DND-41 (cell line): ENCODE data around the gene RHBDF2.
A peak's percentile ranks its signal among the peaks of the same experiment; 100 is the strongest.

ENCODE experiments used
- ATAC-seq: fragments of 200-7000 bp; cut with Tn5 transposase; 3 replicates; pipeline ENCODE4 v1.9.1; 2021; ENCODE audit warnings: low read depth; ENCODE audit not compliant: insufficient read depth
- DNase-seq: peaks from one replicate; pipeline ENCODE4 v3.0.0-alpha.2; 2020
- H2AFZ ChIP-seq: 2 replicates; pipeline ENCODE4 v1.6.0; 2012; ENCODE audit warnings: low read depth, low read length
- H3K27ac ChIP-seq: 2 replicates; pipeline ENCODE4 v1.5.1; 2012; ENCODE audit warnings: low read length, inconsistent platforms
- H3K27me3 ChIP-seq: fragments of 200-600 bp; sonication (generic); 2 replicates; pipeline ENCODE4 v1.6.0; 2012; ENCODE audit warnings: low read length, mild to moderate bottlenecking, inconsistent platforms; ENCODE audit not compliant: insufficient read depth, poor library complexity
- H3K36me3 ChIP-seq: 2 replicates; pipeline ENCODE4 v1.5.1; 2012; ENCODE audit warnings: low read length, inconsistent platforms; ENCODE audit not compliant: insufficient read depth
- H3K4me1 ChIP-seq: 2 replicates; pipeline ENCODE4 v1.5.1; 2012; ENCODE audit warnings: mild to moderate bottlenecking, low read length; ENCODE audit not compliant: insufficient read depth
- H3K4me2 ChIP-seq: 2 replicates; pipeline ENCODE4 v1.6.0; 2012; ENCODE audit warnings: mild to moderate bottlenecking, moderate library complexity, low read length, inconsistent platforms; ENCODE audit not compliant: insufficient read depth
- H3K4me3 ChIP-seq, 2 experiments: fragments of 200-600 bp in 1 of 2; shearing (Covaris generic) in 1 of 2; 2 replicates each; pipeline ENCODE4 v1.5.1; 2012 to 2016; ENCODE audit warnings: inconsistent platforms in 2 of 2, low read length in 2 of 2, mild to moderate bottlenecking in 2 of 2, low read depth in 1 of 2, moderate library complexity in 1 of 2
- H3K79me2 ChIP-seq: 2 replicates; pipeline ENCODE4 v1.6.0; 2012; ENCODE audit warnings: low read length, inconsistent platforms; ENCODE audit not compliant: insufficient read depth
- H3K9ac ChIP-seq: 2 replicates; pipeline ENCODE4 v1.6.0; 2012; ENCODE audit warnings: low read depth, mild to moderate bottlenecking, inconsistent platforms, low read length, moderate library complexity
- H3K9me3 ChIP-seq: 2 replicates; pipeline ENCODE4 v1.5.1; 2012; ENCODE audit warnings: low read length, moderate library complexity, mild to moderate bottlenecking, inconsistent platforms; ENCODE audit not compliant: insufficient read depth, severe bottlenecking
- H4K20me1 ChIP-seq: 2 replicates; pipeline ENCODE4 v1.6.0; 2012; ENCODE audit warnings: low read length; ENCODE audit not compliant: insufficient read depth
- EZH2 ChIP-seq: IDR thresholded peaks from 3 replicates; pipeline ENCODE4 v1.6.1; 2012; ENCODE audit warnings: borderline replicate concordance, low read depth, mild to moderate bottlenecking, moderate library complexity, low read length, inconsistent platforms; ENCODE audit not compliant: severe bottlenecking
- TF ChIP-seq, protein P1 (sequence below): IDR thresholded peaks from 2 replicates; pipeline ENCODE4 v1.5.1; 2012; ENCODE audit warnings: borderline replicate concordance, low read length, moderate library complexity, mild to moderate bottlenecking; ENCODE audit not compliant: poor library complexity, severe bottlenecking; ENCODE audit errors: extremely low read depth

The RHBDF2 gene

DNA sequence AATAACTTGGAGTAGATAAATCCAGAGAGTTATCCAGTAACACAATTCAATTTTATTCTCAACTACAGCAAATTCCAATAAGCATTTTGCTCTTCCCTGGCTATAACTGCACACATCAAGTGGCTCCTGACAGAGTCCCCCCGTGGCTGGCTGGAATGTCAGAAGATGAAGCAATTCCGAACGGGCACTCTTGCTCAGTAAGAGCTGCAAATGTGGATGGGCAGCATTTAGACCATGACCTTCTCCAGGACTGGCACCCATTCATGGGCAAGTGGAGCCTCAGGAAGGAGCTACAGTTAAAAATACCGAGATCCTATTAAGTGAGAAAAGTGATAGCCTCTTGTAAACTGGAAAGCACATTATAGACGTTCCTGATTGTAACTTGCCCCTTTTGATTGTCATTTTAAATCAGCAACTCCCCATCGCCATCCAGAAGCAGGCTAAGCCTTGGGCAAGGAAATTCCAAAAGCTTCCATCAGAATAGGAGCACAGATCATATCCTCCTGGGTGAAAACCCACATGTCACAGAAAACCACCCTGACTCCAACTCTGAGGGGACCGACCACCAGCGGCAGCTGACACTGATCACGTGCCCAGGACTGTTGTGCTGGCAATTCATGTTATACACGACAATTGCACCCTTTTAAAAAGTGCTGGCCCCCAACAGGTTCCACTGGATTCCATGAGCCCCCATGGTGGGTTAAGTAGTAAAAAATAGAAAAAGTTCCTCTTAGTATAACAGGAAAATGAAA lies 55.4 kb downstream of the RHBDF2 start:
- H3K27ac ChIP-seq: no peak overlapping the region
- no peak for ATAC-seq
- no peak overlapping the region for H2AFZ ChIP-seq
- H3K9me3 ChIP-seq: no peaks in the 10 kb centered on the region
- H3K27me3 ChIP-seq: no peaks in the 10 kb centered on the region
- peaks cover 11% of the 10 kb centered on the region for H3K4me1 ChIP-seq
- no peak overlapping the region for H3K4me2 ChIP-seq
- TF ChIP-seq EZH2: no peak
- TF ChIP-seq, protein P1, sequence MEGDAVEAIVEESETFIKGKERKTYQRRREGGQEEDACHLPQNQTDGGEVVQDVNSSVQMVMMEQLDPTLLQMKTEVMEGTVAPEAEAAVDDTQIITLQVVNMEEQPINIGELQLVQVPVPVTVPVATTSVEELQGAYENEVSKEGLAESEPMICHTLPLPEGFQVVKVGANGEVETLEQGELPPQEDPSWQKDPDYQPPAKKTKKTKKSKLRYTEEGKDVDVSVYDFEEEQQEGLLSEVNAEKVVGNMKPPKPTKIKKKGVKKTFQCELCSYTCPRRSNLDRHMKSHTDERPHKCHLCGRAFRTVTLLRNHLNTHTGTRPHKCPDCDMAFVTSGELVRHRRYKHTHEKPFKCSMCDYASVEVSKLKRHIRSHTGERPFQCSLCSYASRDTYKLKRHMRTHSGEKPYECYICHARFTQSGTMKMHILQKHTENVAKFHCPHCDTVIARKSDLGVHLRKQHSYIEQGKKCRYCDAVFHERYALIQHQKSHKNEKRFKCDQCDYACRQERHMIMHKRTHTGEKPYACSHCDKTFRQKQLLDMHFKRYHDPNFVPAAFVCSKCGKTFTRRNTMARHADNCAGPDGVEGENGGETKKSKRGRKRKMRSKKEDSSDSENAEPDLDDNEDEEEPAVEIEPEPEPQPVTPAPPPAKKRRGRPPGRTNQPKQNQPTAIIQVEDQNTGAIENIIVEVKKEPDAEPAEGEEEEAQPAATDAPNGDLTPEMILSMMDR: no peak
- H3K4me3 ChIP-seq: no peak overlapping the region
- peaks cover 86% of the 10 kb centered on the region for H4K20me1 ChIP-seq
- peaks cover 98% of the 10 kb centered on the region for H3K79me2 ChIP-seq
- no peak for DNase-seq
- no peak overlapping the region for H3K9ac ChIP-seq
- H3K36me3 ChIP-seq: peaks cover 5% of the 10 kb centered on the region; the same call in 1 of the 2 replicates

GRCh38 chr17:76444518-76445311 lies 56.5 kb downstream of the RHBDF2 start:
- Histone ChIP-seq H2AFZ (no peak overlapping the region), H4K20me1 (peaks cover 86% of the 10 kb centered on the region), H3K9me3 (no peaks in the 10 kb centered on the region), H3K4me3 (no peak overlapping the region), H3K4me1 (peaks cover 7% of the 10 kb centered on the region; the same call in 1 of the 2 replicates), H3K27me3 (no peaks in the 10 kb centered on the region), H3K9ac (no peak overlapping the region), H3K79me2 (peaks cover 97% of the 10 kb centered on the region), H3K36me3 (peaks cover 5% of the 10 kb centered on the region; the same call in 1 of the 2 replicates), H3K4me2 (no peak overlapping the region), H3K27ac (no peak overlapping the region)
- ATAC-seq (no peak), DNase-seq (no peak)
- no peak for TF ChIP-seq EZH2
- TF ChIP-seq, protein P1: no peak

DNA sequence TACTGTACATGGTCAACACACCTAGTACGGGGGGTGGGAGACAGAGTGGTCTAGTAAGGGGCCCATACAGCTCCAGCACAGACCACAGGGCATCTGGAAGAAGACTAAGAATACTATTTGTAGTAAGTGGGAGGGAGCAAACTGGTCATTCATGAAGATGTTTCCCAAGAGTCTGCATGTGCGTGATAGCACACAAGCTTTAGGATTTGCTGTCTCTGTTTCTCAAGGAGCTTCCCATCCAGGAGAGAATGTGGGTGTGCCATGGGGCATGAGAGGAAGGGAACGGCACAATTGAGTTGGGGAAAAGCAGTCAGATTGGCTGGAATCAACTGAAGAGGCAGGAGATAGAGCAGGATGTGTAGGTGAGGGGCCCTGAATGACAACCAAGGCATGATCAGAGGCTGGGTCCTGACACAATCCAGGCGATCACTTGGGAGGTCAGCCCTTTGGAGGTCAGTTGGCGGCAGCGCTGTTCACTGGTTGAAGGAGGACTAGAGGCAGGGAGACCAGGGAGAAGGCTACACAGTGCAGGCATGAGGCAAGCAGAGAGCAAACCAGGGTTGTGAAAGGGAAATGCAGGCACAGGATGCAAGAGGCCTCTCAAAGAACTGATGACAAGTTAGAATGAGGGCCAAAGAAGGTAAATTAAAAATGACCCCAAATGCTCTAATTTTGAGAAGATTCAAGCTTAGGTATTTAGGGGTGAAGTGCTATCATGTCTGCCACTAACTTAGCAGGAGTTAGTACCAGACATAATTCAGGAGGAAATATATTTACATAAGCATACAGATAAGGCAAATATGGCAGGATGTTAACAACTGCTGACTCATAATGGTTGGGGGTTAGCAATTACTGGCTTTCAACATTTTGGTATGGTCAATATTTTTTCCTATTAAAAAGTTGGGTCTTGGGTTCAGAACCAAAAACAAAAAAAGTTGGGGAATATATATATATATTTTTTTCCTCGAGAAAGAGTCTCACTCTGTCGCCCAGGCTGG lies 58.6 kb downstream of the RHBDF2 start:
- Histone ChIP-seq H3K4me3 (no peak overlapping the region), H3K27ac (0 out of 2 replicates have a peak overlapping the region, but pooled peaks have one; percentile 3), H3K4me2 (no peak overlapping the region), H2AFZ (no peak overlapping the region), H3K36me3 (peaks cover 3% of the 10 kb centered on the region; the same call in 1 of the 2 replicates), H3K4me1 (no peaks in the 10 kb centered on the region), H4K20me1 (peaks cover 88% of the 10 kb centered on the region), H3K27me3 (no peaks in the 10 kb centered on the region), H3K9ac (no peak overlapping the region), H3K79me2 (peaks cover 98% of the 10 kb centered on the region), H3K9me3 (no peaks in the 10 kb centered on the region)
- TF ChIP-seq EZH2: no peak
- TF ChIP-seq, protein P1: no peak
- DNase-seq (no peak), ATAC-seq (0 out of 3 replicates have a peak, but pooled peaks have one; percentile 29)
